ENCODE measurements around the gene LARGE2. TPM values are rescaled to one million over a fixed set of nuclear protein-coding genes. Genes with fewer than 3 reads are reported as not detected.

Gene LARGE2
- total RNA-seq, 1 experiment from 2014 or later: 108 TPM

- no peak overlapping the region for H3K4ac ChIP-seq (ENCODE audit: low read depth, low read length)
- H2BK15ac ChIP-seq (ENCODE audit: low read depth, low read length): no peak overlapping the region
- no peak overlapping the region for H2AFZ ChIP-seq (ENCODE audit: low read length)
- no peak overlapping the region for H4K91ac ChIP-seq (ENCODE audit: insufficient read length, low read depth, low read length)
- no peaks in the 10 kb centered on the region for H3K9me3 ChIP-seq (ENCODE audit: control insufficient read depth, low read depth, low read length)
- no peaks in the 10 kb centered on the region for H3K27me3 Mint-ChIP-seq (ENCODE audit: low read depth)
- H3K23ac ChIP-seq (ENCODE audit: insufficient read length, low read depth, low read length): no peak overlapping the region
- H3K27me3 ChIP-seq (ENCODE audit: insufficient read depth, low read length): no peaks in the 10 kb centered on the region
- H2AK5ac ChIP-seq (ENCODE audit: insufficient read length, low read length): no peak overlapping the region
- H3K27ac ChIP-seq (ENCODE audit: insufficient read length, low read depth, low read length): no peak overlapping the region
- TF ChIP-seq CTCF (conservative IDR thresholded peaks at IDR 0.05): no peak
- peaks cover 1 to 20% (median 4%) of the 10 kb centered on the region in 3 experiments; a peak in 4 of 7 replicates for H3K36me3 Mint-ChIP-seq (ENCODE audit: insufficient read depth in 1 of 3, low read depth in 3 of 3)
- H2BK12ac ChIP-seq (ENCODE audit: insufficient read length, low read depth, low read length): no peak overlapping the region
- no peak overlapping the region for H3K18ac ChIP-seq (ENCODE audit: insufficient read length, low read depth, low read length)
- H4K8ac ChIP-seq (replicated peaks; ENCODE audit: insufficient read length, low read depth, low read length): no peak overlapping the region
- no peak overlapping the region for H2BK20ac ChIP-seq (ENCODE audit: low read depth, low read length, poor library complexity, severe bottlenecking)
- H3K79me1 ChIP-seq (ENCODE audit: insufficient read depth, low read depth, low read length, poor library complexity, severe bottlenecking): no peaks in the 10 kb centered on the region
- H3K9ac ChIP-seq (ENCODE audit: extremely low read depth, insufficient read length, low read length): no peak overlapping the region
- no peak overlapping the region for H3K14ac ChIP-seq (ENCODE audit: insufficient read depth, low read length)
- peaks cover 2% of the 10 kb centered on the region; the same call in 1 of the 2 replicates for H3K4me1 ChIP-seq (ENCODE audit: insufficient read depth, low read length)
- H2BK120ac ChIP-seq (ENCODE audit: low read depth, low read length, poor library complexity, severe bottlenecking): no peak overlapping the region
- H4K20me1 ChIP-seq (ENCODE audit: control insufficient read depth, insufficient read depth, insufficient read length): no peaks in the 10 kb centered on the region
- no peak overlapping the region for H3K56ac ChIP-seq (ENCODE audit: insufficient read length, low read depth, low read length)
- H3K27ac Mint-ChIP-seq: no peak overlapping the region
- WGBS (ENCODE audit: extremely low coverage, insufficient read length, low lambda C conversion rate): no CpG with 5 or more reads among the region's 3 CpGs
- no peak overlapping the region for H2BK5ac ChIP-seq (ENCODE audit: insufficient read length, low read length)
- no peaks in the 10 kb centered on the region for H3K79me2 ChIP-seq (ENCODE audit: insufficient read depth, low read length)
- no peak for DNase-seq
- H3T11ph ChIP-seq (ENCODE audit: low read length): no peak overlapping the region
- H4K5ac ChIP-seq (ENCODE audit: insufficient read length, low read depth, low read length): no peak overlapping the region
- no peaks in the 10 kb centered on the region for H3K9me3 Mint-ChIP-seq
- H3K4me1 Mint-ChIP-seq: peaks cover 25% of the 10 kb centered on the region in 2 experiments
- no peak overlapping the region for H3K4me3 Mint-ChIP-seq
- H3K23me2 ChIP-seq (ENCODE audit: insufficient read length, low read depth, low read length, poor library complexity, severe bottlenecking): no peaks in the 10 kb centered on the region
- H3K4me2 ChIP-seq (ENCODE audit: insufficient read depth, insufficient read length, low read length): no peak overlapping the region
Measured at GRCh38 chr11:45877845-45878244, 44.6 kb upstream of the LARGE2 start.
